ENCODE results near the gene TM4SF4.

GRCh38 chr3:149438981-149439380, 35.5 kb upstream of the TM4SF4 start:
- TF ChIP-seq, protein P1, sequence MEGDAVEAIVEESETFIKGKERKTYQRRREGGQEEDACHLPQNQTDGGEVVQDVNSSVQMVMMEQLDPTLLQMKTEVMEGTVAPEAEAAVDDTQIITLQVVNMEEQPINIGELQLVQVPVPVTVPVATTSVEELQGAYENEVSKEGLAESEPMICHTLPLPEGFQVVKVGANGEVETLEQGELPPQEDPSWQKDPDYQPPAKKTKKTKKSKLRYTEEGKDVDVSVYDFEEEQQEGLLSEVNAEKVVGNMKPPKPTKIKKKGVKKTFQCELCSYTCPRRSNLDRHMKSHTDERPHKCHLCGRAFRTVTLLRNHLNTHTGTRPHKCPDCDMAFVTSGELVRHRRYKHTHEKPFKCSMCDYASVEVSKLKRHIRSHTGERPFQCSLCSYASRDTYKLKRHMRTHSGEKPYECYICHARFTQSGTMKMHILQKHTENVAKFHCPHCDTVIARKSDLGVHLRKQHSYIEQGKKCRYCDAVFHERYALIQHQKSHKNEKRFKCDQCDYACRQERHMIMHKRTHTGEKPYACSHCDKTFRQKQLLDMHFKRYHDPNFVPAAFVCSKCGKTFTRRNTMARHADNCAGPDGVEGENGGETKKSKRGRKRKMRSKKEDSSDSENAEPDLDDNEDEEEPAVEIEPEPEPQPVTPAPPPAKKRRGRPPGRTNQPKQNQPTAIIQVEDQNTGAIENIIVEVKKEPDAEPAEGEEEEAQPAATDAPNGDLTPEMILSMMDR (IDR thresholded peaks at IDR 0.05): no peak
- TF ChIP-seq EZH2 (IDR thresholded peaks at IDR 0.05; ENCODE audit: borderline replicate concordance, insufficient read depth, low read depth, low read length, poor library complexity, severe bottlenecking): no peak

Measured in B cell (primary cell).